Measurements from ENCODE around the gene APP.

- TF ChIP-seq POLR2A (IDR thresholded peaks at IDR 0.05): no peak
- TF ChIP-seq CTCF (IDR thresholded peaks at IDR 0.05): no peak
- no peak for TF ChIP-seq POLR2AphosphoS5 (IDR thresholded peaks at IDR 0.05)
Measured at GRCh38 chr21:25891596-25891995, 279.0 kb downstream of the APP start.
